ENCODE results near the gene OLFM4.

The OLFM4 gene

GRCh38 chr13:53068585-53069520 is 40.2 kb downstream of the OLFM4 start:
- DNase-seq (ENCODE audit: low read depth in 2 of 2), result no peak

GRCh38 chr13:53069800-53070199 is 41.2 kb downstream of the OLFM4 start:
- no peak for DNase-seq (ENCODE audit: low read depth in 2 of 2)

- DNase-seq (ENCODE audit: low read depth in 2 of 2), result no peak
Measured at GRCh38 chr13:53073711-53074110, 45.1 kb downstream of the OLFM4 start.

- no peak for DNase-seq (ENCODE audit: low read depth in 2 of 2)
Measured at GRCh38 chr13:53074114-53074513, 45.5 kb downstream of the OLFM4 start.

- DNase-seq (ENCODE audit: low read depth in 2 of 2), result no peak
Measured at GRCh38 chr13:53075356-53076041, 46.9 kb downstream of the OLFM4 start.

GRCh38 chr13:53079691-53080090 is 51.1 kb downstream of the OLFM4 start:
- DNase-seq (ENCODE audit: low read depth in 2 of 2), result no peak

GRCh38 chr13:53088871-53089270 is 60.3 kb downstream of the OLFM4 start:
- DNase-seq (ENCODE audit: low read depth in 2 of 2), result no peak

GRCh38 chr13:53089951-53090350 is 61.3 kb downstream of the OLFM4 start:
- no peak for DNase-seq (ENCODE audit: low read depth in 2 of 2)

- DNase-seq (ENCODE audit: low read depth in 2 of 2), result no peak
Measured at GRCh38 chr13:53090461-53090860, 61.8 kb downstream of the OLFM4 start.

- no peak for DNase-seq (ENCODE audit: low read depth in 2 of 2)
Measured at GRCh38 chr13:53092931-53093330, 64.3 kb downstream of the OLFM4 start.

- no peak for DNase-seq (ENCODE audit: low read depth in 2 of 2)
Measured at GRCh38 chr13:53098455-53098854, 69.8 kb downstream of the OLFM4 start.

- DNase-seq (ENCODE audit: low read depth in 2 of 2), result no peak
Measured at GRCh38 chr13:53100394-53101063, 71.9 kb downstream of the OLFM4 start.
